Vagina (tissue), 2 donors: ENCODE data around the gene SCUBE1. TPM values are rescaled to one million over a fixed set of nuclear protein-coding genes. Genes with fewer than 3 reads are reported as not detected.

ENCODE experiments used
- DNase-seq, 2 donors: peaks; one replicate each; pipeline ENCODE4 v3.0.0-alpha.2; 2017; ENCODE audit errors: extremely low spot score in 2 of 2
- H3K27ac ChIP-seq: fragments of 200-600 bp; sonication (generic); one replicate; pipeline ENCODE4 v1.5.1; 2019
- H3K27me3 ChIP-seq: fragments of 200-600 bp; sonication (generic); one replicate; pipeline ENCODE4 v1.5.1; 2019
- H3K36me3 ChIP-seq, 2 donors: fragments of 200-600 bp; sonication (generic); one replicate each; pipeline ENCODE4 v1.5.1; 2017 to 2019
- H3K4me1 ChIP-seq: fragments of 200-600 bp; sonication (generic); one replicate; pipeline ENCODE4 v1.5.1; 2019
- H3K4me3 ChIP-seq, 2 donors: fragments of 200-600 bp; sonication (generic); 1 replicate in 1 of 2; 2 replicates in 1 of 2; pipeline ENCODE4 v1.5.1; 2016 to 2019
- H3K9me3 ChIP-seq: fragments of 200-600 bp; sonication (generic); one replicate; pipeline ENCODE4 v1.5.1; 2019
- CTCF ChIP-seq, 3 experiments: fragments of 450-650 bp in 2 of 3; fragments of 200-600 bp in 1 of 3; sonication (generic) in 1 of 3; IDR thresholded peaks; one replicate each; pipeline ENCODE4 v1.5.1; 2017 to 2019; ENCODE audit warnings: antibody characterized with exemption in 3 of 3, mild to moderate bottlenecking in 2 of 3, moderate library complexity in 2 of 3
- POLR2A ChIP-seq, 2 donors: fragments of 450-650 bp; IDR thresholded peaks; one replicate each; pipeline ENCODE4 v1.6.1; 2017; ENCODE audit warnings: antibody characterized with exemption in 2 of 2, mild to moderate bottlenecking in 2 of 2, moderate library complexity in 2 of 2
- POLR2AphosphoS5 ChIP-seq, 2 donors: sonication (generic); formaldehyde crosslinking; IDR thresholded peaks; one replicate each; pipeline ENCODE4 v1.9.0; 2017; ENCODE audit warnings: antibody characterized with exemption in 2 of 2, mild to moderate bottlenecking in 2 of 2, low read depth in 1 of 2; ENCODE audit not compliant: insufficient read depth in 1 of 2
- intact Hi-C: fragments of 100-400 bp; cut with DNase I; formaldehyde crosslinking; loops from one replicate; pipeline ENCODE4 v1.15.1; 2023
- total RNA-seq: library from RNA; depleted of rRNA; stranded (reverse); fragments of >200 nt; gene quantifications from one replicate; pipeline ENCODE4 v1.2.3, GENCODE V29; 2016

The SCUBE1 gene
- total RNA-seq, 1 donor from 2014 or later, result 6.9 TPM

GRCh38 chr22:43333978-43334377 is 9.2 kb downstream of the SCUBE1 start:
- no peak for DNase-seq
- Histone ChIP-seq H3K36me3 (no peaks in the 10 kb centered on the region), H3K9me3 (no peaks in the 10 kb centered on the region), H3K27me3 (no peaks in the 10 kb centered on the region), H3K4me1 (no peaks in the 10 kb centered on the region), H3K4me3 (no peak overlapping the region), H3K27ac (no peak overlapping the region)
- intact Hi-C loops, result no loop called here
- TF ChIP-seq POLR2AphosphoS5 (IDR thresholded peaks at IDR 0.05; ENCODE audit: insufficient read depth in 1 of 2, low read depth in 1 of 2) (no peak), CTCF (IDR thresholded peaks at IDR 0.05) (no peak), POLR2A (IDR thresholded peaks at IDR 0.05) (no peak)

GRCh38 chr22:43333156-43333555 is 10.0 kb downstream of the SCUBE1 start:
- no peaks in the 10 kb centered on the region for H3K4me1 ChIP-seq
- H3K9me3 ChIP-seq, result no peaks in the 10 kb centered on the region
- DNase-seq, result no peak
- H3K27ac ChIP-seq, result no peak overlapping the region
- H3K27me3 ChIP-seq, result no peaks in the 10 kb centered on the region
- no peaks in the 10 kb centered on the region for H3K36me3 ChIP-seq
- TF ChIP-seq CTCF (IDR thresholded peaks at IDR 0.05) (no peak), POLR2A (IDR thresholded peaks at IDR 0.05) (no peak), POLR2AphosphoS5 (IDR thresholded peaks at IDR 0.05; ENCODE audit: insufficient read depth in 1 of 2, low read depth in 1 of 2) (no peak)
- intact Hi-C loops, result no loop called here
- no peak overlapping the region for H3K4me3 ChIP-seq

GRCh38 chr22:43331698-43332097 is 11.5 kb downstream of the SCUBE1 start:
- no peak for TF ChIP-seq POLR2AphosphoS5 (IDR thresholded peaks at IDR 0.05; ENCODE audit: insufficient read depth in 1 of 2, low read depth in 1 of 2)
- TF ChIP-seq CTCF (IDR thresholded peaks at IDR 0.05), result no peak
- TF ChIP-seq POLR2A (IDR thresholded peaks at IDR 0.05), result no peak
- no peak for DNase-seq
- H3K36me3 ChIP-seq, result no peaks in the 10 kb centered on the region
- no peaks in the 10 kb centered on the region for H3K27me3 ChIP-seq
- no peak overlapping the region for H3K4me3 ChIP-seq
- H3K9me3 ChIP-seq, result no peaks in the 10 kb centered on the region
- intact Hi-C loops, result no loop called here
- H3K4me1 ChIP-seq, result no peaks in the 10 kb centered on the region
- no peak overlapping the region for H3K27ac ChIP-seq

GRCh38 chr22:43331069-43331451 is 12.1 kb downstream of the SCUBE1 start:
- no peaks in the 10 kb centered on the region for H3K9me3 ChIP-seq
- no peaks in the 10 kb centered on the region for H3K27me3 ChIP-seq
- no peak overlapping the region for H3K4me3 ChIP-seq
- no peak overlapping the region for H3K27ac ChIP-seq
- TF ChIP-seq POLR2A (IDR thresholded peaks at IDR 0.05) (no peak), POLR2AphosphoS5 (IDR thresholded peaks at IDR 0.05; ENCODE audit: insufficient read depth in 1 of 2, low read depth in 1 of 2) (no peak), CTCF (IDR thresholded peaks at IDR 0.05) (no peak)
- H3K4me1 ChIP-seq, result no peaks in the 10 kb centered on the region
- no peaks in the 10 kb centered on the region for H3K36me3 ChIP-seq
- intact Hi-C loops, result no loop called here
- no peak for DNase-seq

- no peaks in the 10 kb centered on the region for H3K36me3 ChIP-seq
- H3K27me3 ChIP-seq, result no peaks in the 10 kb centered on the region
- no peaks in the 10 kb centered on the region for H3K9me3 ChIP-seq
- no peak overlapping the region for H3K4me3 ChIP-seq
- no peak overlapping the region for H3K27ac ChIP-seq
- H3K4me1 ChIP-seq, result no peaks in the 10 kb centered on the region
- no peak for DNase-seq
- intact Hi-C loops, result no loop called here
- no peak for TF ChIP-seq POLR2AphosphoS5 (IDR thresholded peaks at IDR 0.05; ENCODE audit: insufficient read depth in 1 of 2, low read depth in 1 of 2)
- TF ChIP-seq POLR2A (IDR thresholded peaks at IDR 0.05), result no peak
- no peak for TF ChIP-seq CTCF (IDR thresholded peaks at IDR 0.05)
Observed at GRCh38 chr22:43330178-43331068, 12.7 kb downstream of the SCUBE1 start.
